HG03521 (cell line): ENCODE data around the gene IPPK.

Source experiments
- ATAC-seq: cut with Tn5 transposase; IDR thresholded peaks from one replicate; pipeline ENCODE4 v1.9.1; 2021; ENCODE audit warnings: mild to moderate bottlenecking, moderate library complexity; ENCODE audit not compliant: unreplicated experiment

Gene IPPK

DNA sequence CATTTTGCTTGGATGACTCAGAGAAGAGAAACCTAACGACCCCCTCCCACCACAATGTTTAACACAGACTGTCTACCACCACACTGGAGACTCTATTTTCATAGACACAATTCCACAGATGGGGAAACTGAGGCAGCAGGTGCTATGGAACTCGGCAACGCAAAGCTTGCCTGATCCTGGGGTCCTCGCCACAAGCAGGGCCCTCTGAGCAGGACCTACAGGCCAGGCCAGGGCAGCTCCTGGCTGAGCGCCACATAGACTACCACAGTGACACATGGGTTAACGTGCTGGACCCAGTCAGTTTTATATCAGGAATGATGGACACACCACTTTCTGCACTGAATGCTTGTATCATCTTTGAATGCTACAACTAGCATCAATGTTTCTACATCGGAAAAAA lies 11.8 kb downstream of the IPPK start:
- ATAC-seq: no peak

DNA sequence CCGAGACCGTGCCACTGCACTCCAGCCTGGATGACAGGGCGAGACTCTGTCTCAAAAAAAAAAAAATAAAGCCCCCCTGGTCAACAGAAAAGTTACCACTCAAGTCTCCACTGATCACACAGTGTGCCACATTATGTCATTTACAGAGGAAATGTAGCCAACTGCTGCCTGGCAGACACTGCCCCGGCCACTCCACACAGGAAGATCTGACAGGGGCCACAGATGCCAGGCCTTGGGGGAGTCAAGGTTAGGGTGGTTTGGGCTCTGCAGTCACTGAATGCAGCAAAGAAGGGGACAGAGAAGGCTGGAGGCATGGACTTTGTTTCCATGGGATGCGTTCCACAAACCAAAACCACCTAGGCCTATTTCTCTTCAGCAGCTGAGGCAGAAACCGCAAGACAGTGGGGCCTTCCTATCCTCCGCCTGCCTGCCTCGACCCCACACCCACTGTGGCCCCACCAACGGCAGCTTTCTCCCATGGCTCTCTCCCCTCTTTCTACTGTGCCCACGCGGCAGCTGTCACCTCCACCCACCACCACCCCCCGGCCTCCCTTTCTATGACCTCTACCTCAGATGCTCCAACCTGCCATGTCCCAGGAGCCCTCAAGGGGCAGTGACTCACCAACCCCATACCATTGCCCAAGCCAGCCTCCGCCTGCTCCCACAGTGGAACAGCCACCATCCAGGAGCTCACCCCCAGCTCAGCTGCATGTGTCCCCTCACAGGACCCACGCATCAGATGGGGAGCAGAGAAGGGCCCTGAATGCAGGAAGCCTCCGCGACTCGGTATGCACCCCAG lies 12.4 kb downstream of the IPPK start:
- ATAC-seq: no peak

DNA sequence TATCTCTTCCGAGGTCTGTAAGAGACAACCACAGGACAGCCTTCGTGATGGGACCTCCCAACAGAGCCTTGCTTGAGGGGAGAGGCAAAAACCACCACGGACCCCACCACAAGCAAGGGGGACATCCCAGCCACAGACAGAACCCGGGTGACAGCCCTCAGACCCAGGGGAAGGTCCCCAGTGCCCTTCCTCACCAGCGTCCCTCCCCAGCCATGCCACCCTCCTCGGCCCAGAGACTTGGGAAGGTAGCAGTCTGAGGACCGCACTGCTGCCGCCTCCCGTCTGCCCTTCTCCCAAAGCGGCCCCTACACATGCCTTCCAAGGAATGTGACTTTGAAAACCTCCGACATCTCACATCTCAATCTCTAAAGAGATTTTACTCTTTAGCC lies 13.4 kb downstream of the IPPK start:
- no peak for ATAC-seq

GRCh38 chr9:92655896-92656536 lies 13.9 kb downstream of the IPPK start:
- no peak for ATAC-seq

DNA sequence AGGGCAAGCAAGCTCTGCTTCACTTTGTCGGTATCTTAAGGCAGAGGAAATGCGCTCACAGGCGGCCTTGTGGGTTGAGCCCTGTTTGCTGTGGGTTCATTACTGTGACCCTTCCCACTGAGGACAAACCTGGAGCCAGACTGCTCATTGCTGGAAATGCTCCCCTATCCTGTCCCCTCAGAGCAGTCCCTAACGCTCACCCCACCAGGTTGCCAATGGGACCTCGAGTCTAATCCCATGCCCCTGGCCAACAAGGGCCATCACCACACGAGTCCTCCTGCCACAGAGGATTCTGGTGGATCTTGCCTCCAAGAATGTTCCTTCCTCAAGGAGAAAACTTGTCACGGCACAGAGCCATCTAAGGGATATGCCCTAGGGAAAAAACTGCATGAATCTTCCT lies 14.6 kb downstream of the IPPK start:
- ATAC-seq: no peak

- no peak for ATAC-seq
Observed at GRCh38 chr9:92654481-92655301, 15.2 kb downstream of the IPPK start.

GRCh38 chr9:92652461-92652860 lies 17.5 kb downstream of the IPPK start:
- ATAC-seq: no peak

- ATAC-seq: no peak
Observed at GRCh38 chr9:92650839-92651621, 18.9 kb downstream of the IPPK start.

DNA sequence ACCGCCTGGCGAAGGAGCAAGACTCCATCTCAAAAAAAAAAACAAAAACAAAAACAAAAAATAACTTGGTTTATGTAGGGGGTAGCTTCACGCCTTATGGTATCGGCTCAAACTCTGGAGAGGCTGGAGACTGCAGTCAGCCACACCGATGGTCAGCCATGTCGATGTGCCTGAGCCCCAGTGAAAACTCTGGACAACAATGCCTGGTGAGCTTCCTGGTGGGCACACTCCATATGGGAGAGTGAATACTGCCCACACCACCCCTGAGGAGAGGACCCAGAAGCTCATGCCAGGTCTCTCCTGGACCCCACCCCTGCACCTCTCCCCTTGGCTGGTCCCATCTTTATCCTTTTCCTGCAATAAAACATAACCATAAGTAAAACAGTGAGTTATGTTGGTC lies 19.6 kb downstream of the IPPK start:
- no peak for ATAC-seq

- ATAC-seq: no peak
Observed at GRCh38 chr9:92649007-92649406, 20.9 kb downstream of the IPPK start.

- no peak for ATAC-seq
Observed at GRCh38 chr9:92648474-92648971, 21.4 kb downstream of the IPPK start.

DNA sequence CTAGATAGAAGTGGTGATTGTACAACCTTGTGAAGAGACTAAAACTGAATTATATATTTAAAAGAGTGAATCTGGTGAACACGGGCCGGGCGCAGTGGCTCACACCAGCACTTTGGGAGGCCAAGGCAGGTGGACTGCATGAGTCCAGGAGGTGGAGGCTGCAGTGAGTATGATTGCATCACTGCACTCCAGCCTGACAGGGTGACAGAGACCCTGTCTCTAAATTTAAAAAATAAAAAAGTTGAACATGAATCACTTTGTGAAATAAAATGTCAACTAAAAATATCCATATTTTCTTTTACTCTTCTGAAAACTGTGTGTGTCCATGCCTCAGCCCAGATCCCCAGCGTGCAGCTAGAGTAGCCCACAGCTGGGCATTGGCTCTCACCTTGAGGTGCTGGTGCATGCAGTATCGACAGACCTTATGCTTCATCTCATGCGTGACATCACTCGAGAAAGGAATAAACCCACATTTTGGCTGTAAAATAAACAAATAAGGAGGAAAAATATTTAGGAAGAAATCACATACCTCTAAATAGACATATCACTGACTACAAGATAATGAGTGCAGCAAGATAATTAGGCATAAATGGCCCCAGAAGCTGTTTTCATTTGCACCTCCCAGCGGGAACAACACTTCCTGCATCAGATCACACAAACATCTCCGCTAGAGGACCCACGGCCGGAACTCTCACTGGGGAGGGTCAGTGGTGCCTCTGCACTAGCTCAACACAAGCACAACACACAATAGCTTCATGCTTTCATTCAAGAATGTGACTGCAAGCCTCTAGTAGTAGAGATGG lies 22.1 kb downstream of the IPPK start:
- no peak for ATAC-seq

DNA sequence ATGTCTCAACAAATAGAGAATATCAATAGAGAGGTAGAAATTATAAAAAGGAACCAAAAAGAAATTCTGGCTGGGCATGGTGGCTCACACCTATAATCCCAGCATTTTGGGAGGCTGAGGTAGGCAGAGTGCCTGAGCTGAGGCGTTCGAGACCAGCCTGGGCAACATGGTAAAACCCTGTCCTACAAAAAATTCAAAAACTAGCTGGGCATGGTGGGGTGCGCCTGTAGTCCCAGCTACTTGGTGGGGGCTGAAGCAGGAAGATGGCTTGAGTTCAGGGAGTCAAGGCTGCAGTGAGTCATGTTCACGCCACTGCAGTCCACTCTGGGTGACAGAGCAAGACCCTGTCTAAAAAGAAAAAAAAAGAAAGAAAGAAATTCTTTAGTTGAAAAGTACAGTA lies 24.9 kb downstream of the IPPK start:
- no peak for ATAC-seq

GRCh38 chr9:92644278-92644677 lies 25.7 kb downstream of the IPPK start:
- ATAC-seq: no peak

DNA sequence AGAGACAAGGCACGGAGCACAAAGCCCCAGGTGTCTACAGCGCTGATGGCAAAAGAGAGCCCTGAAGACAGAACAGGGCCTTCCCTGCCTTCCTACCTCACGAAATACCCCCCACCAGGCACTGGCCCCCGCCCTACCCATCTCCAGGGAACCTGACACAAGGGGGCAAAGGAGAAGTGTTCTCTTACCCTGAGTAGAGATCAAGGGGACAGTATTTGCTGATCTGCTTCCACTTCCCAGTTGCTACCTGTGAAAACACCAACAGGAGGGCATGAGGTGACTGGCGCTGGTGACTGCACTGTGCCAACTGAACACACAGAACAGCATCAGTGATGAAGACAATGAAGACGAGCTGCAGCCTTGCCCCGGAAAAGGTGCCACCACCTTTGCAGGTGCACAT lies 27.4 kb downstream of the IPPK start:
- ATAC-seq: no peak

GRCh38 chr9:92642041-92642451 lies 27.9 kb downstream of the IPPK start:
- no peak for ATAC-seq

GRCh38 chr9:92641092-92641809 lies 28.7 kb downstream of the IPPK start:
- ATAC-seq: no peak

GRCh38 chr9:92640398-92641091 lies 29.4 kb downstream of the IPPK start:
- ATAC-seq: no peak

DNA sequence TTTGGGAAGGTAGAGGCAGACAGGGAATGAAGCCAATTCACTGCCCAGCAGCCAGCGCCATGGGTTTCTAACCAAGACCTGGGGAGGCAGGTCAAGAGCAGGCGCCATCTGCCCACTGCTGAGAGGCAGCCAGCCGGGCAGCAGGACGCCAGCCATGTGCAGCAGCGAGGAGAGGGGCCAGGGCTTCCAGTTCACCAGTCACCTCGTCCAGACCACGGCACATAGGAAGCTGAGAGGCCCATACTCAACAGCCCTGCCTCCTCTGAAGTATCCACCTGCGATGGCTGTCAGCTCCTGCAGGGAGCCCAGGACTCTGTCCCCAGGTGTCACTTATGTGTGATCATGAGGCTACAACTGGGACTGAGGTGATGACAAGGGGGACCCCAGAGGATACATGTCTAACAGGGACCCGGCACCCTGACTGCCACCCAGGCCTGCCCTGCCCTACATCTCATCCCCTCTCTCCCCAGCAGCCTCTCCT lies 30.1 kb downstream of the IPPK start:
- ATAC-seq: no peak
